SK-N-MC (cell line): ENCODE results near the gene KL.

Experiments
- DNase-seq: peaks from one replicate; pipeline ENCODE4 v3.0.0-alpha.2; 2011; ENCODE audit warnings: low read depth, low spot score
- H3K27ac ChIP-seq: fragments of 200-600 bp; sonication (generic); 2 replicates; pipeline ENCODE4 v1.5.1; 2016; ENCODE audit warnings: mixed run types
- H3K36me3 ChIP-seq: fragments of 200-600 bp; sonication (generic); 2 replicates; pipeline ENCODE4 v1.6.1; 2017; ENCODE audit warnings: antibody characterized with exemption, low read length, mixed read lengths; ENCODE audit not compliant: insufficient read depth
- H3K4me3 ChIP-seq: fragments of 200-600 bp; sonication (generic); 2 replicates; pipeline ENCODE4 v1.5.1; 2016
- H3K9ac ChIP-seq: fragments of 200-600 bp; sonication (generic); 2 replicates; pipeline ENCODE4 v1.8.0; 2017; ENCODE audit warnings: mixed run types, mixed read lengths; ENCODE audit not compliant: insufficient read length
- H3K9me3 ChIP-seq: fragments of 200-600 bp; sonication (generic); 2 replicates; pipeline ENCODE4 v1.6.1; 2017; ENCODE audit warnings: low read depth, mild to moderate bottlenecking, antibody characterized with exemption, low read length, moderate library complexity, mixed read lengths
- EZH2 ChIP-seq: fragments of 200-600 bp; sonication (generic); IDR thresholded peaks from one replicate; pipeline ENCODE4 v1.6.1; 2017; ENCODE audit warnings: antibody characterized with exemption
- FOXP2 ChIP-seq: optimal IDR thresholded peaks from 2 replicates; pipeline ENCODE3; 2011; ENCODE audit warnings: mild to moderate bottlenecking, moderate library complexity; ENCODE audit not compliant: insufficient read depth; ENCODE audit errors: extremely low read length, control extremely low read depth
- POLR2AphosphoS5 ChIP-seq: IDR thresholded peaks from 2 replicates; pipeline ENCODE4 v1.6.1; 2012; ENCODE audit warnings: mild to moderate bottlenecking, low read depth, low read length, borderline replicate concordance

The KL gene

DNA sequence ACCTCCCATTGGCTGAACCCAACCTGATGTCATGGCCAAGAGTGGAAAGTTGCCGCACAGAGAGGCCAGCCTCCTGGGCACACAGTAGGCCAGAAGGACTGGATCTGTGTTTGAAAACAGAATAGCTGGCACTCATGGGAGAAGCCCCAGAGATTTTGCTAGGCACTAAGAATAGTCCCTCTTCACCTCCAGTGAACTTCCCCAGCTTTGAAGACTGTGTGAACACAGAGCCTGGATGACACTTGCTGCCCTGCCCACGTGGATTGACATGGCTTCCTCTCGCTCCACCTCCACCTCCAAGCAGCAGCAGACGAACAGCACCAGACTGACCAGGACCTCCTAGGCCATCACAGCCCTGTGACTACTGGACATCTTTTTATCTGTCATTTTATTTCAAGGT is 37.9 kb upstream of the KL start:
- H3K4me3 ChIP-seq, result no peak overlapping the region
- H3K27ac ChIP-seq, result no peak overlapping the region
- no peaks in the 10 kb centered on the region for H3K36me3 ChIP-seq
- no peak overlapping the region for H3K9ac ChIP-seq
- TF ChIP-seq POLR2AphosphoS5 (no peak), FOXP2 (no peak), EZH2 (no peak)
- no peak for DNase-seq
- H3K9me3 ChIP-seq, result no peaks in the 10 kb centered on the region

DNA sequence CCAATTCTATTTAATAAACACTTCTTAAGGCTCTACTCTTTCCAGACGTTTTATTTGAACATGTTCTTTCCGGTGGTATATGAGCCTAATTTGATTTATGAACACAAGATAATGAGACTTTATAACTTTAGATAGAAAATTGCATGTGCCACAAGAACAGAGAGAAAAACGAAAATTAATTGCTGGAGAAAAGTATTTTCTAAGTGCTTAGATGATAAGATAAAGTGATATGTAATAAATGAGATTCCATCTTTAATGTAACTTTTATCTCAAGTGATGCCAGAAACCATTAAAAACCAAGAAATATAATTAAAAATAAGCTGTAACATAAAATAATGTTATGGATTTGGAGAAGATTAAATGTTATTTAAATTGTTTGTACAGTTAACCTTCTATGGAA is 33.2 kb upstream of the KL start:
- no peak overlapping the region for H3K9ac ChIP-seq
- no peak overlapping the region for H3K27ac ChIP-seq
- no peaks in the 10 kb centered on the region for H3K36me3 ChIP-seq
- H3K4me3 ChIP-seq, result no peak overlapping the region
- TF ChIP-seq POLR2AphosphoS5 (no peak), EZH2 (no peak), FOXP2 (no peak)
- DNase-seq, result no peak
- H3K9me3 ChIP-seq, result no peaks in the 10 kb centered on the region

DNA sequence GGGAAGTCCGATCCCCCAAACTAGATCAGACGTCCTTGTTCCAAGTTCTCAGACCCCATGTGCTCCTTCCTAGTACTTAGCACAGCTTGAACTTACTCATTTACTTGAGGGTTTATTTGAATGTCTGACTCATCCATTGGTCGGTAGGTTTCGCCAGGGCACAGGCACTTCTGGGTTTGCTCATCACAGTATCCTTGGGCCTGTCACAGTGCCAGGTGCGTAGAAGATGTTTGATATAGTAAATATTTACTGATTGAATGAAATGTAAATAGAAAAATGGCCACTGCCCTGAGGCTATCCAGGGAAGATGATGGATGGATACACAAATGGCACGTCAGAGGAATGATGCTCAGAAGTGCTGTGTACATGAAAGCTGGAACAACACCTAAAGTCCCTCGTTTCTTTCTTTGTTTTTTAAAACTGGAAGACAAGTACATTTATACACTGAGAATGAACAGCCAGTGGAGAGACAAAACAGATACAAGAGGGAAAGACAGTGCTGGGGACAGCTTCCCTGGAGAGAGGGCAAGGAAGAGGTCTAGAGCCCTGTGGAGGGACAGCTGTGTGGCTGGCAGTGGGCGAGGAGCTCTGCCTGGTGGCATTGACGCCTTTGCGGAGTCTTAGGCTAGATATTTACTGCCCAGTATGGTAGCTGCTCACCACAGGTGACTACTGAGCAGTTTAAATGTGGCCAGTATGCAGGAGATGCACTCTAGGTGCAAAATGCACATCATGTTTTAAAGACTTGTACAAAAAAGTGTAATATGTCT is 31.2 kb upstream of the KL start:
- DNase-seq, result no peak

DNA sequence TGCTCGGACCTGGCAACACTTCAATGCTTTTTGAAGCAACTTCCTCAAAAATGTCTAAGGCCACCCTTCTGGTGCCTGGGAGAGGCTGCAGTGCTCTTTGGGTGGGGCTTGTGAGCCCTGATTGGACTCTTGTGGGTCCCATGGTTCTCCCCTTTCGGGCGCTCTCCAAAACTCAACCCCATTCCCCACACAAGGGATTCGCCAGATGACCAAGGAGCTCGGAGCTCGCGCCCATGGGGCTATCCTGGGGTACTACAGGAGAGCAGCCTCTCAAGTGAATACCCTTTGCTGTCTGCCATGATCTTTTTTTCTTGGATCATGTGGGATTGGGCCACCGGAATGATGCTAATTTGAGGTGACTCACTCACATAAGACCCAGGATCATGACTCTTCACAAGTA is 29.7 kb upstream of the KL start:
- no peaks in the 10 kb centered on the region for H3K36me3 ChIP-seq
- H3K4me3 ChIP-seq, result no peak overlapping the region
- H3K9ac ChIP-seq, result no peak overlapping the region
- H3K9me3 ChIP-seq, result no peaks in the 10 kb centered on the region
- no peak for DNase-seq
- H3K27ac ChIP-seq, result no peak overlapping the region
- TF ChIP-seq FOXP2 (no peak), EZH2 (no peak), POLR2AphosphoS5 (no peak)

More for the DNA sequence above, 31.2 kb upstream of the KL start:
- TF ChIP-seq POLR2AphosphoS5 (no peak), EZH2 (no peak), FOXP2 (no peak)
- Histone ChIP-seq H3K36me3 (no peaks in the 10 kb centered on the region), H3K9me3 (no peaks in the 10 kb centered on the region), H3K9ac (no peak overlapping the region), H3K27ac (no peak overlapping the region), H3K4me3 (no peak overlapping the region)

DNA sequence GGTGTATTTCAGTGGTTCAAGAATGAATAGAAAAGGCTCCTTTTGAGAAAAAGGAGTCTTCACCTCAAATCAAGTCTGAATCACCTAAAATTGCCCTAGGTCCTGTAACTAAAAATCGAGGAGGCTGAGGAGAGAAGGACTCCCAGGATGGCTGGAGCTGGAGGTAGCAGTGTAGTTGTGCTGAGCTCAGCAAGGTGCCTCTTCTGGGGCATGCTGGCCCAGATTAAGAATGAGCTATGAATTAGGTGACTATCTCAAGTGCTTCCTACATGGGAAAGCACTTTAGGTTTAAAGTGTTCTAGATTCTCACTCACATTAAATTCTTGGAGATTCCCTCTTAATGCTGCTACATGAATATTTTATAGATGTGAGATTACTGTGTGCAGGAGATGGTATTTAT is 28.8 kb upstream of the KL start:
- no peaks in the 10 kb centered on the region for H3K9me3 ChIP-seq
- no peaks in the 10 kb centered on the region for H3K36me3 ChIP-seq
- H3K4me3 ChIP-seq, result no peak overlapping the region
- H3K27ac ChIP-seq, result no peak overlapping the region
- no peak overlapping the region for H3K9ac ChIP-seq
- no peak for DNase-seq
- TF ChIP-seq POLR2AphosphoS5 (no peak), EZH2 (no peak), FOXP2 (no peak)

DNA sequence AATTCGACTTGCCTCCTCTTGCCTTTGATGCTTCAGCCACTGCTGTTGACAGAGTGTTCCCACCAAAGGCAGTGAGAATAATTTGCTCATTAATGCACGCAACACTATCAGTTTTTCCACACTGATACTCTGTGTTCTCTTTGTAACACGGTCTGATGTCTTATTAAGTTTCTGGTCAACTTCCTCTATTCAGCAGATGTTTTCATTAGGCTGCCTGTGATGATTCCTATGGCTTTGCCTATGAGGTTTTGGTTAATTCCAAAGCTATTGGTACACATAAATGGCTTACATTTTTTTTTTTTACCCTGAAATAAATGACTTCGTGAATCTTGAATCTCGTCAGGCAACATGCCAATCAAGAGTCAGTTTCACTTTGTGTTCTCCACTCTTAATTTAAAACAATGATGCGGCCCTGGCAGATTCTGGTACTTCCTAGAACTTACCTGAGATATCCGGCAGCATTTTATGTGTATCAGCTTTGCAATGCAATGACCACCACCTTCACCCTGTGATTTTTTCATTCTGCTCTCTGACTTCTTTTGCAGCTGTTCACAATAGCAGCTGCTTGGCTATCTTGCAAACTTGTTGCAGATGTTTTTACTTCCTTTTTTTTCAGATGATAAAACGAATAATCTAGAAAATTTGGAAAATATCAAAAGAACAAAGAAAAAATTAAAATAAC is 27.5 kb upstream of the KL start:
- H3K27ac ChIP-seq, result no peak overlapping the region
- no peaks in the 10 kb centered on the region for H3K9me3 ChIP-seq
- no peak overlapping the region for H3K4me3 ChIP-seq
- no peak for DNase-seq
- H3K9ac ChIP-seq, result no peak overlapping the region
- no peak for TF ChIP-seq FOXP2
- no peak for TF ChIP-seq POLR2AphosphoS5
- no peak for TF ChIP-seq EZH2
- no peaks in the 10 kb centered on the region for H3K36me3 ChIP-seq

DNA sequence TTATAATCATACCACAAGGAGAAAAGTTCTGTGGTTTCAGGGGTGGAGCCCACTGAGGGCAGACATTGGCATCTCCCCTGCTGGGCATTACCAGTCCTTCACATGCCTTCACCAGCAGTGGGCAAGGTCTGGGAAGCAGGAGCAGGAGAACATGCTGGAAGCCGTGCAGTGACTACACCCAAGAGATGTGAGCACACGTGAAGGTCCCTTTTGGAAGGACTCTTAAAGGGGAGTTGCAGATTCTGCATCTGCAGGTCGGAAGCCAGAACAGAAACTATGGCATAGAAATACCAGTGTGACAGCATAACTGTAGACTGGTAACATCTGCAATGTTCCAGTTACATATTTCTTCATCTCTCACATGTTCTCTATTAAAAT is 26.9 kb upstream of the KL start:
- no peak overlapping the region for H3K27ac ChIP-seq
- H3K9me3 ChIP-seq, result no peaks in the 10 kb centered on the region
- no peak overlapping the region for H3K4me3 ChIP-seq

DNA sequence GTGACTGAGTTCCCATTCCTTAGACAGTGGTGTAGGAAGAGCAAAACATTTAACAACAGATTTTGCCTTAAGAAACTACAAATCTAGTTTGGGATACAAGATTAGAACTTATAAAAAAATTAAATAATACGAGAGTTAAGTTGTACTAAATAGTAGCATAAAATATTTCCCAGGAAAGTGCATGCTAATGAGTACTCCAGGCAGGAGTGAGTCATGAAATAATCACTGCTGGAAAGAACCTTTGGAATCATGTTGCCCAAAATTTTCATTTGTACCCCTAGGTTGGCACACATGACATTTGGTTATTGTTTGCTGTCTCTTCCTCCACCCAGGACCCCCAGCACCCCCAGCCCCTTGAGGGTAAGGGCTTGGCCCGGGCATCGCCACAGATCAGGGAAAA is 26.3 kb upstream of the KL start:
- Histone ChIP-seq H3K9ac (no peak overlapping the region), H3K27ac (no peak overlapping the region), H3K36me3 (no peaks in the 10 kb centered on the region), H3K4me3 (no peak overlapping the region), H3K9me3 (no peaks in the 10 kb centered on the region)
- TF ChIP-seq FOXP2 (no peak), POLR2AphosphoS5 (no peak), EZH2 (no peak)
- DNase-seq, result no peak

More for the DNA sequence above, 26.9 kb upstream of the KL start:
- Histone ChIP-seq H3K36me3 (no peaks in the 10 kb centered on the region), H3K9ac (no peak overlapping the region)
- no peak for TF ChIP-seq POLR2AphosphoS5
- no peak for TF ChIP-seq FOXP2
- TF ChIP-seq EZH2, result no peak
- DNase-seq, result no peak
